PFSK-1 (cell line): ENCODE data around the gene DNAJC18.

Experiments
- FOXP2 ChIP-seq: optimal IDR thresholded peaks from 2 replicates; pipeline ENCODE3; 2011; ENCODE audit warnings: borderline replicate concordance, control low read depth, inconsistent platforms; ENCODE audit not compliant: insufficient read depth; ENCODE audit errors: extremely low read length, extremely low read depth
- POLR2AphosphoS5 ChIP-seq: IDR thresholded peaks from 2 replicates; pipeline ENCODE4 v1.6.1; 2012; ENCODE audit warnings: low read depth, mild to moderate bottlenecking, control low read depth, low read length, moderate library complexity
- REST ChIP-seq, 2 experiments: IDR thresholded peaks; 2 replicates each; pipeline versions ENCODE4 v1.6.1 to v1.8.0; 2011 to 2012; ENCODE audit warnings: low read depth in 2 of 2, low read length in 2 of 2, control low read depth in 1 of 2, inconsistent platforms in 1 of 2, mild to moderate bottlenecking in 1 of 2, moderate library complexity in 1 of 2; ENCODE audit not compliant: insufficient read depth in 1 of 2
- SIN3A ChIP-seq: IDR thresholded peaks from 2 replicates; pipeline ENCODE4 v1.6.1; 2012; ENCODE audit warnings: mild to moderate bottlenecking, low read length, moderate library complexity, borderline replicate concordance; ENCODE audit not compliant: insufficient read depth
- TAF1 ChIP-seq: IDR thresholded peaks from 2 replicates; pipeline ENCODE4 v1.6.1; 2012; ENCODE audit warnings: low read length, control low read depth, borderline replicate concordance; ENCODE audit not compliant: insufficient read depth

Gene DNAJC18

GRCh38 chr5:139458580-139459407, 19.5 kb upstream of the DNAJC18 start:
- TF ChIP-seq FOXP2: no peak
- TF ChIP-seq TAF1: no peak
- no peak for TF ChIP-seq SIN3A
- TF ChIP-seq POLR2AphosphoS5: no peak
- TF ChIP-seq REST (IDR thresholded peaks at IDR 0.05; ENCODE audit: insufficient read depth in 1 of 2, low read depth in 2 of 2, low read length in 2 of 2): no peak

- TF ChIP-seq TAF1 (no peak), REST (IDR thresholded peaks at IDR 0.05; ENCODE audit: insufficient read depth in 1 of 2, low read depth in 2 of 2, low read length in 2 of 2) (no peak), FOXP2 (no peak), POLR2AphosphoS5 (no peak), SIN3A (no peak)
Measured at GRCh38 chr5:139457653-139458306, 18.5 kb upstream of the DNAJC18 start.

- no peak for TF ChIP-seq FOXP2
- no peak for TF ChIP-seq REST (IDR thresholded peaks at IDR 0.05; ENCODE audit: insufficient read depth in 1 of 2, low read depth in 2 of 2, low read length in 2 of 2)
- no peak for TF ChIP-seq TAF1
- no peak for TF ChIP-seq SIN3A
- no peak for TF ChIP-seq POLR2AphosphoS5
Measured at GRCh38 chr5:139457241-139457640, 17.9 kb upstream of the DNAJC18 start.

- TF ChIP-seq TAF1 (no peak), SIN3A (no peak), POLR2AphosphoS5 (no peak), FOXP2 (no peak), REST (IDR thresholded peaks at IDR 0.05; ENCODE audit: insufficient read depth in 1 of 2, low read depth in 2 of 2, low read length in 2 of 2) (no peak)
Measured at GRCh38 chr5:139456776-139457175, 17.5 kb upstream of the DNAJC18 start.
